Uterus (tissue), 4 donors: ENCODE results near the gene PLBD2. TPM values are rescaled to one million over a fixed set of nuclear protein-coding genes. Genes with fewer than 3 reads are reported as not detected.
A peak's percentile ranks its signal among the peaks of the same experiment; 100 is the strongest.

Source experiments
- DNase-seq, 2 donors: peaks; one replicate each; pipeline ENCODE4 v3.0.0-alpha.2; 2019 to 2020
- H3K27ac ChIP-seq, 2 donors: fragments of 200-600 bp; sonication (generic); 1 replicate in 1 of 2; 2 replicates in 1 of 2; pipeline ENCODE4 v1.5.1; 2016 to 2018
- H3K27me3 ChIP-seq, 2 donors: fragments of 200-600 bp; sonication (generic); one replicate each; pipeline ENCODE4 v1.5.1; 2018 to 2019; ENCODE audit warnings: control low read depth in 1 of 2
- H3K36me3 ChIP-seq, 2 donors: fragments of 200-600 bp; sonication (generic); one replicate each; pipeline ENCODE4 v1.5.1; 2019; ENCODE audit warnings: control low read depth in 1 of 2
- H3K4me1 ChIP-seq, 2 donors: fragments of 200-600 bp; sonication (generic); one replicate each; pipeline ENCODE4 v1.5.1; 2018 to 2019; ENCODE audit warnings: control low read depth in 1 of 2
- H3K4me3 ChIP-seq, 2 donors: fragments of 200-600 bp; sonication (generic); 1 replicate in 1 of 2; 2 replicates in 1 of 2; pipeline ENCODE4 v1.5.1; 2018 to 2019; ENCODE audit warnings: mild to moderate bottlenecking in 1 of 2
- H3K9me3 ChIP-seq, 2 donors: fragments of 200-600 bp; sonication (generic); one replicate each; pipeline ENCODE4 v1.5.1; 2019; ENCODE audit warnings: control low read depth in 1 of 2
- POLR2A ChIP-seq, 2 donors: fragments of 450-650 bp; IDR thresholded peaks; one replicate each; pipeline ENCODE4 v1.6.1; 2016; ENCODE audit warnings: antibody characterized with exemption in 2 of 2, mild to moderate bottlenecking in 1 of 2, moderate library complexity in 1 of 2
- intact Hi-C: fragments of 100-400 bp; cut with DNase I; formaldehyde crosslinking; loops from one replicate; pipeline ENCODE4 v1.15.1; 2023; ENCODE audit warnings: low total_unique reads
- total RNA-seq, 4 donors: library from RNA; depleted of rRNA in 3 of 4; stranded (reverse); fragments of >200 nt in 3 of 4; gene quantifications; one replicate each; pipeline versions ENCODE4 v1.1.0 to v1.2.4, GENCODE V29; 2014 to 2023
- TF ChIP-seq, protein P1 (sequence below), 4 experiments: fragments of 200-600 bp in 2 of 4; fragments of 450-650 bp in 2 of 4; sonication (generic) in 2 of 4; IDR thresholded peaks; one replicate each; pipeline ENCODE4 v1.5.1; 2016 to 2019; ENCODE audit warnings: antibody characterized with exemption in 4 of 4, mild to moderate bottlenecking in 2 of 4, moderate library complexity in 1 of 4
- donor health status: DM: yes; HTN: yes; CAD: no.

PLBD2 gene
- total RNA-seq, 4 donors from 2014 or later = 20.7 to 38.6 (median 29.8) TPM

DNA sequence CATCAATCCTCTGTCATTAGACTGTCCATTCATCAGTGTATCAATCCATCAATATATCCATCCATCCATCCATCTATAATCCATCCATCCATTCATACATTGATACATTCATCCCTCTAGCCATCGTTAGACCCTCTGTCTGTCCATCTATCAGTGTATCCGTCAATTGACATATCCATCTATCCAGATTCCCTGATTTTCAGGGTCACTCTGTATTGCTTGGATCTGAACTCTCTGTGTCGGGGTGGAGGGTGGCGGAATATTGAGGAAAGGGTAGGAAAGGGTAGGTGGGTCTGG lies 80.9 kb downstream of the PLBD2 start:
- no peaks in the 10 kb centered on the region for H3K4me1 ChIP-seq
- intact Hi-C loops = no loop called here
- H3K27me3 ChIP-seq = no peaks in the 10 kb centered on the region
- TF ChIP-seq, protein P1, sequence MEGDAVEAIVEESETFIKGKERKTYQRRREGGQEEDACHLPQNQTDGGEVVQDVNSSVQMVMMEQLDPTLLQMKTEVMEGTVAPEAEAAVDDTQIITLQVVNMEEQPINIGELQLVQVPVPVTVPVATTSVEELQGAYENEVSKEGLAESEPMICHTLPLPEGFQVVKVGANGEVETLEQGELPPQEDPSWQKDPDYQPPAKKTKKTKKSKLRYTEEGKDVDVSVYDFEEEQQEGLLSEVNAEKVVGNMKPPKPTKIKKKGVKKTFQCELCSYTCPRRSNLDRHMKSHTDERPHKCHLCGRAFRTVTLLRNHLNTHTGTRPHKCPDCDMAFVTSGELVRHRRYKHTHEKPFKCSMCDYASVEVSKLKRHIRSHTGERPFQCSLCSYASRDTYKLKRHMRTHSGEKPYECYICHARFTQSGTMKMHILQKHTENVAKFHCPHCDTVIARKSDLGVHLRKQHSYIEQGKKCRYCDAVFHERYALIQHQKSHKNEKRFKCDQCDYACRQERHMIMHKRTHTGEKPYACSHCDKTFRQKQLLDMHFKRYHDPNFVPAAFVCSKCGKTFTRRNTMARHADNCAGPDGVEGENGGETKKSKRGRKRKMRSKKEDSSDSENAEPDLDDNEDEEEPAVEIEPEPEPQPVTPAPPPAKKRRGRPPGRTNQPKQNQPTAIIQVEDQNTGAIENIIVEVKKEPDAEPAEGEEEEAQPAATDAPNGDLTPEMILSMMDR (IDR thresholded peaks at IDR 0.05) = no peak
- TF ChIP-seq POLR2A (IDR thresholded peaks at IDR 0.05) = no peak
- H3K36me3 ChIP-seq = no peaks in the 10 kb centered on the region
- no peak overlapping the region for H3K4me3 ChIP-seq
- no peaks in the 10 kb centered on the region for H3K9me3 ChIP-seq
- no peak for DNase-seq
- no peak overlapping the region for H3K27ac ChIP-seq

DNA sequence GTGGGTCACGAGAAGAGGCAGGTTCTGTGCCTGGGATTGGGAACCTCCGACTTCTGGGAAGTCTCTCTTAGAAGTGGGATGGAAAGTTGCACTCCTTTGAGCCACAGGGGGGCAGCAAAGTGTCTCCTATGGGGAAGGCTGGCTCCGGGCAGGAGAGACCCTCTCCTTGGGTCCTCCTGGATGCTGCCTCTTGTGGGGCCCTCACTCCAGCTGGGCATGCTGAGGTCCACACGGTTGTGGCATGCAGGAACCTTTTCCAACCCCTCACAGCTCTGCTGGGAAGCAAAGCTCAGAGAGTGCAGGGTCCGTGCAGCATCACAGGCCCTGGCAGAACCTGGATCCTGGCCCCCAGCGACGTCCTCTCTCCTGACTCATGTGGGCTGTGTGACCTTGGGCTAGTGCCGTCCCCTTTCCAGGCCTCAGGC lies 81.2 kb downstream of the PLBD2 start:
- Histone ChIP-seq H3K9me3 (no peaks in the 10 kb centered on the region), H3K4me3 (no peak overlapping the region), H3K27ac (no peak overlapping the region), H3K4me1 (no peaks in the 10 kb centered on the region), H3K36me3 (no peaks in the 10 kb centered on the region), H3K27me3 (no peaks in the 10 kb centered on the region)
- intact Hi-C loops = no loop called here
- no peak for DNase-seq
- TF ChIP-seq, protein P1 (IDR thresholded peaks at IDR 0.05) = peak in 1 of 4 experiments; percentile 25
- TF ChIP-seq POLR2A (IDR thresholded peaks at IDR 0.05) = no peak

DNA sequence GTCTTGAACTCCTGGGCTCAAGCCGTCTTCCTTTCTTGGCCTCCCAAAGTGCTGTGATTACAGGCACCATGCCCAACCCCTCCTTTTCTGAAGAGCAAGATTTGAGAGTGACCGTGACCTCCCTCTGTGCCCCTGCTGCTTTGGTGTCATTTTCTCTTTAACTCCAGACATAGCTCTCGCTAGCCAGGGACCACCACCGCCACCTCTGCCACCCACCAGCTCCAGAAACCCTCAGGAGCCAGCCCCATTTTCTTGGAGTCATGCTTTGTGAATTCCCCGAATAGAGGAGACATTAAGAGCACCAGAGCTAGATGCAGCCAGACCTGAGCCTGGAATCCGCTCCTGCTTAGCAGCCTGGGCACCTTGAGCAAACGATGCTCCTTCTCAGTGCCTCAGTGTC lies 81.9 kb downstream of the PLBD2 start:
- TF ChIP-seq, protein P1 (IDR thresholded peaks at IDR 0.05) = no peak
- no peak for TF ChIP-seq POLR2A (IDR thresholded peaks at IDR 0.05)
- Histone ChIP-seq H3K36me3 (no peaks in the 10 kb centered on the region), H3K4me3 (no peak overlapping the region), H3K9me3 (no peaks in the 10 kb centered on the region), H3K27ac (no peak overlapping the region), H3K4me1 (no peaks in the 10 kb centered on the region), H3K27me3 (no peaks in the 10 kb centered on the region)
- DNase-seq = no peak
- intact Hi-C loops = no loop called here

Other genes with a start within 250 kb of the PLBD2 start
- 1 to 10 TPM in 1 of 4 donors, not detected in 3; 6.8 TPM for gene RASAL1, start 222.8 kb upstream of the PLBD2 start, total RNA-seq
- gene CFAP73, start 208.9 kb upstream of the PLBD2 start, total RNA-seq = 1 to 10 TPM in 1 of 4 donors, under 1 TPM in 1, not detected in 2; 0.67 to 2.6 TPM
- gene DDX54, start 173.1 kb upstream of the PLBD2 start, total RNA-seq = 10 to 100 TPM; 36.0 to 66.5 (median 59.0) TPM
- gene RITA1, start 172.9 kb upstream of the PLBD2 start, total RNA-seq = 10 to 100 TPM in 3 of 4 donors, 1 to 10 TPM in 1; 5.0 to 19.0 (median 11.0) TPM
- gene TPCN1, start 137.1 kb upstream of the PLBD2 start, total RNA-seq = 10 to 100 TPM; 21.4 to 79.8 (median 52.9) TPM
- gene SLC8B1, start 23.5 kb upstream of the PLBD2 start, total RNA-seq = 10 to 100 TPM; 14.2 to 47.1 (median 36.2) TPM
- gene SDS, start 45.3 kb downstream of the PLBD2 start, total RNA-seq = not detected
- gene SDSL, start 63.8 kb downstream of the PLBD2 start, total RNA-seq = 1 to 10 TPM in 1 of 4 donors, under 1 TPM in 2, not detected in 1; 0.26 to 3.0 (median 0.61) TPM
- not detected for gene LHX5, start 113.3 kb downstream of the PLBD2 start, total RNA-seq